Omental fat pad (tissue), 4 donors: ENCODE data around the gene RSRC1. TPM values are rescaled to one million over a fixed set of nuclear protein-coding genes. Genes with fewer than 3 reads are reported as not detected.
"Not testable (repeated sequence)": the region's sequence is repeated elsewhere in the genome, so short reads cannot be mapped to it uniquely, and the experiment has no call there.

Experiments
- ATAC-seq: fragments of 150-250 bp; one replicate; pipeline ENCODE4 v1.9.1; 2016; ENCODE audit warnings: mild to moderate bottlenecking, moderate library complexity; ENCODE audit not compliant: low FRiP score
- DNase-seq: peaks from one replicate; pipeline ENCODE4 v3.0.0-alpha.2; 2019; ENCODE audit warnings: low spot score
- total RNA-seq, 4 donors: library from RNA; depleted of rRNA; stranded (reverse); fragments of >200 nt; gene quantifications; one replicate each; pipeline ENCODE4 v1.1.0, GENCODE V29; 2016
- TF ChIP-seq, protein P1 (sequence below), 3 donors: fragments of 450-650 bp; IDR thresholded peaks; one replicate each; pipeline ENCODE4 v1.5.1; 2016 to 2017; ENCODE audit warnings: antibody characterized with exemption in 3 of 3, mild to moderate bottlenecking in 3 of 3, moderate library complexity in 2 of 3

Gene RSRC1
- total RNA-seq, 4 donors from 2014 or later = 30.7 to 48.9 (median 40.9) TPM

GRCh38 chr3:158221426-158221825, 111.5 kb downstream of the RSRC1 start:
- DNase-seq = no peak
- TF ChIP-seq, protein P1, sequence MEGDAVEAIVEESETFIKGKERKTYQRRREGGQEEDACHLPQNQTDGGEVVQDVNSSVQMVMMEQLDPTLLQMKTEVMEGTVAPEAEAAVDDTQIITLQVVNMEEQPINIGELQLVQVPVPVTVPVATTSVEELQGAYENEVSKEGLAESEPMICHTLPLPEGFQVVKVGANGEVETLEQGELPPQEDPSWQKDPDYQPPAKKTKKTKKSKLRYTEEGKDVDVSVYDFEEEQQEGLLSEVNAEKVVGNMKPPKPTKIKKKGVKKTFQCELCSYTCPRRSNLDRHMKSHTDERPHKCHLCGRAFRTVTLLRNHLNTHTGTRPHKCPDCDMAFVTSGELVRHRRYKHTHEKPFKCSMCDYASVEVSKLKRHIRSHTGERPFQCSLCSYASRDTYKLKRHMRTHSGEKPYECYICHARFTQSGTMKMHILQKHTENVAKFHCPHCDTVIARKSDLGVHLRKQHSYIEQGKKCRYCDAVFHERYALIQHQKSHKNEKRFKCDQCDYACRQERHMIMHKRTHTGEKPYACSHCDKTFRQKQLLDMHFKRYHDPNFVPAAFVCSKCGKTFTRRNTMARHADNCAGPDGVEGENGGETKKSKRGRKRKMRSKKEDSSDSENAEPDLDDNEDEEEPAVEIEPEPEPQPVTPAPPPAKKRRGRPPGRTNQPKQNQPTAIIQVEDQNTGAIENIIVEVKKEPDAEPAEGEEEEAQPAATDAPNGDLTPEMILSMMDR (IDR thresholded peaks at IDR 0.05) = no peak
- ATAC-seq = no peak

- no peak for DNase-seq
- no peak for ATAC-seq
- TF ChIP-seq, protein P1 (IDR thresholded peaks at IDR 0.05) = no peak
These were observed 116.5 kb downstream of the RSRC1 start for GRCh38 chr3:158226429-158226828.

- not testable (repeated sequence) for ATAC-seq, DNase-seq
These were observed 119.1 kb downstream of the RSRC1 start for GRCh38 chr3:158228942-158229341.

- DNase-seq (no peak), ATAC-seq (no peak)
- TF ChIP-seq, protein P1 (IDR thresholded peaks at IDR 0.05) = no peak
These were observed 123.9 kb downstream of the RSRC1 start for GRCh38 chr3:158233791-158234190.

GRCh38 chr3:158244274-158244673, 134.4 kb downstream of the RSRC1 start:
- no peak for ATAC-seq
- TF ChIP-seq, protein P1 (IDR thresholded peaks at IDR 0.05) = no peak
- no peak for DNase-seq

- TF ChIP-seq, protein P1 (IDR thresholded peaks at IDR 0.05) = no peak
- DNase-seq (no peak), ATAC-seq (no peak)
These were observed 137.4 kb downstream of the RSRC1 start for GRCh38 chr3:158247288-158247687.

- no peak for DNase-seq
- TF ChIP-seq, protein P1 (IDR thresholded peaks at IDR 0.05) = no peak
- ATAC-seq = no peak
These were observed 138.4 kb downstream of the RSRC1 start for GRCh38 chr3:158248261-158248660.

GRCh38 chr3:158249183-158249582, 139.3 kb downstream of the RSRC1 start:
- TF ChIP-seq, protein P1 (IDR thresholded peaks at IDR 0.05) = no peak
- DNase-seq (no peak), ATAC-seq (no peak)
